Hematopoietic multipotent progenitor cell treated with erythropoietin and hydrocortisone succinate and interleukin-3 and kit ligand, for 6 days (in vitro differentiated cells): ENCODE data around the gene ANKRD6.

ENCODE experiments used
- DNase-seq: peaks from one replicate; pipeline ENCODE4 v3.0.0-alpha.2; 2015

ANKRD6 gene

DNA sequence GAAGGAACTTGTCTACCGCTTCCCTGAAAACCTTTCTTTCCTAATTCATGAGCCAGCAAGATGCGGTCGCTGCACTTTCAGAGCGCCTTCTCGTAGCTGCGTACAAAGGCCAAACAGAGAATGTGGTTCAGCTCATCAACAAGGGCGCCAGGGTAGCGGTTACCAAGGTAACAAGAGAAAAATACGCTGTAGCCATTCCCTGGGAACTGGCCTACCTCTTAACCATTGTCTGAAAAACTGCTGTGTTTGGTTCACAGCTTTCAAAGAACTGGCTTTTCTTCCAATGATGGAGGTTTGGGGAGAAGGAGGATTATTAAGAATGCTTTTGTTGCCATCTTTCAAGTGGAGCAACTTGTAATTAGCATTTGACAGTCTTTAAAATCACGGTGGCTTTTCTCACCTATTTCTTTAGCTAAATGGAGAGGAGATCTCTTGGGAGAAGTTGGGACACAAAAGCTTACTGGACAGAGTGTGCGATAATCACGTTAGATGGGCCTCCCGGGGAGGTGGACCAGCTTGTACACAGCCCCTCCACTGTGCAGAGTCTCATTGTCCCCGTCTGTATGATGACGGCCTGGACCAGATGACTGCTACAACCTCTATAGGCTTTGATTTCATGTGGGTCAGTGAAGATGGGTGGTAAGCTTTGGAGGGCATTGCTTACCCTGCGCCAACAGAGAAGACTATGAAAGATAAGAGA, 134.1 kb downstream of the ANKRD6 start:
- no peak for DNase-seq

DNA sequence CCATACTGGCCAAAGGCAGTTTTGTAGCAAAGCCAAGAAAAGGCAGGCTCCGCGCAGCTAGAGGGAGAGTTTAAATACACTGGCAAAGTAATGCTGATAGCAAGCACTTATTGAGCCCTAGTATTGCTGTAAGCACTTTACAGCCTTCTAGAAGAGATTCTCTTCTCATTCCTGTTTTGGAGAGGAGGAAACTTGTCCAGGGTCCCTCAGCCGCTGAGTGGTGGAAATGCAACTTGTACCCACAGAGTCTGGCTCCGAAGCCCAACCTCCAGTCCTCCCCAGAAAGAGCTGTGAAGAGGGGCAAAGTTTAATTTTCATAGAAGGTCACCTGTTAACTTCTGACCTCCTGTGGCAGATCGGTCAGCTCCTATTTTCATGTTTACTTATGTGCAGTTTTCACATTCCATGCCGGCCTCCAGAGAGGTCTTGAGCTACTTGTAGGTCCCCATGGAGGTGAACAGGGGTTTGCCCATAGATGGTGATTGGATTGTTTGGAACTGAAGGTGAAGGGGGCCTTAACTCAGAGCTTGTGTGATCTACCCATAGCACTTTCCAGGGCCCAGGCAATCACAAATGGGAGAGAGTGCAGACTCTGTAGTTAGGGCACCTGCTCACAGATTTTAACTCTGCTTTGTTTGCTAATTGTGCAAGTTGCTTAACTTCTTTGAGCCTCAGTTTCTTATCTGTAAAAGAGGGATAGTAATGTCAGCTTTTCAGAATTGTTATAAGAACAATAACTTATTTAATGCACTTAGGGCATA, 134.9 kb downstream of the ANKRD6 start:
- DNase-seq = no peak

- DNase-seq = no peak
Measured at GRCh38 chr6:89574910-89575561, 142.1 kb downstream of the ANKRD6 start.

DNA sequence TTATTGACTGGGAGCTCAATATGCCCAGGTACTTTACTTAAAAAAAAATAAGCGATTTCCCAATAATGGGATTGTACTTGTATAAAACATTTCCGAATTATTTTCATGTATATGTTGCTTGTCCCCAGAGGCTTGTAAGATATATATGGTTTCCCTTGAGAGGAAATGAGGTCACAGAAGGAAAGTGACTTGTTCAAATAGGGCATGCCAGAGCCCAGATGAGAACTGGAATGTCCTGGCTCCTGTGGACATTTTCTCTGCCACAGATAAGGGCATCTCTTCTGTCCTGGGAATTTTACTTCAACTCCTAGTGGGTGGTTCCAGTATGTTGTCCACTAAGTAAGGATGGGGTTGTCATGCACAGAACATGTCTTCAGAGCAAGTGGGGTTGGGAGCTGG, 142.6 kb downstream of the ANKRD6 start:
- DNase-seq = no peak

- no peak for DNase-seq
Measured at GRCh38 chr6:89580997-89581666, 148.2 kb downstream of the ANKRD6 start.

DNA sequence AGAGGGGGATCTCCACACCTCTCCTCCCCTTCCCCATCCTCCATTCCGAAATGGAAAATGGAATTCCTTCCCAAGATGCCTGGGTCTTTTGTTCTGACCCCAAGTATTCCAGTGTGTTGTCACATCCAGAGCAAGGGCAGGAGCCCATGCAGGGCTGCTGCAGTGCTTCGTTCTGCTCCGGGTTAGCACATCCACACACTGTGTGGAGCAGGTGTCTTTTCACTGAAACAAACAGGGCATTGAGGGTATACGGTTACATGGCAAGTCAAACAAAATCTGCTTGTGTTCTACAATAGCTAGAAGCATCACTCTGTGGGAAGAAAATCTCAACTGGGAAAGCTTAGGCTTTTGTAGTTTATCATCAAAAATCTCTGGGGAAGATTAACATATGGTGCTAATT, 148.7 kb downstream of the ANKRD6 start:
- DNase-seq = no peak

- DNase-seq = no peak
Measured at GRCh38 chr6:89582669-89583325, 149.8 kb downstream of the ANKRD6 start.

DNA sequence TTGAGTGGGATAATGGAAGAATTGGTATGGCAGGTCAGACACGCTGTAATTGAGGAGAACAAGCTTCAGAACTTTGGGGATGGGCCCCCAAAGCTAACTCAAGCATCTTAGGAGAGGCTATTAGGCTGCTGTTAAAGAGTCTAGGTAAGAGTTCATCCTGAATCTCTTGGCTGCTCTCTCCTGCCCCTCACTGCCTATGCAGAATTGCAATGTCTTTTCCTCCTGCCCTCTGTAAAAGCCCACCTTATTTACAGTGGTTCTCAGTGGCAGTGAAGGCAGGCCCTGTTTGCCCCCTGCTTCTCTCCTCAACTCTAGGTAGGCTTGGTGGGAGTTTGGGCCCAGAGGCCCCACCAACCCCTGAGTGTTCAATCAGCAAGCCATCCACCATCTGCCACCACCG, 150.6 kb downstream of the ANKRD6 start:
- DNase-seq = no peak

DNA sequence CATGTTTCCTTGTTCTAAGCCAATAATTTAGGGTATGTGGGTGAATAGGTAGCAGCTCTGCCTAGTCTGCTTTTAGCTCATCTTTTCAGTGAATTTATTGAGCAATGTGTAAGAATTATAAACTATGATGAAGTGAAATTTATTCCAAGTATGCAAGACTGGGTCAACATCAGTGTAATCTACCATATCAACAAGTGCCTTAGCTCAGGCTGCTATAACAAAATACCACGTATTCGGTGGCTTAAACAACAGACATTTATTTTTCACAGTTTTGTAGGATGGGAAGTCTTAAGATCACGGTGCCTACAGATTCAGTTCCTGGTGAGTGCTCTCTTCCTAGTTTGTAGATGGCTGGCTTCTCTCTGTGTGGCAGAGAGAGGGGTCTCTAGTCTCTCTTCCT, 151.6 kb downstream of the ANKRD6 start:
- DNase-seq = no peak

DNA sequence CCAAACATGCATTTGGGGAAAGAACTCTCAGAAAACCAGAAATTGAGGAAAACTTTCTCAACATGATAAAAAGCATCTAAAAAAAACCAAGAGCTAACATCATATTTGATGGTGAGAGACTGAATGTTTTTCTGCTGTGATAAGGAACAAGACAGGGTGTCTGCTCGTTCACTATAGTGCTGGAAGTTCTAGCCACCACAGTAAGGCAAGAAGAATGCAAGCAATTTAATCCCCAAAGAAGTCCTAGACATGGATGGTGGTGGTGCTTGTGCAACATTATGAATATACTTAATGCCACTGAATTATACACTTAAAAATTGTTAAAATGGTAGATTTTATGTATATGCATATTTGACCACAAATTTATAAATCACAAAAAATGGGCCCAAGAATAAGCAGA, 152.2 kb downstream of the ANKRD6 start:
- no peak for DNase-seq

DNA sequence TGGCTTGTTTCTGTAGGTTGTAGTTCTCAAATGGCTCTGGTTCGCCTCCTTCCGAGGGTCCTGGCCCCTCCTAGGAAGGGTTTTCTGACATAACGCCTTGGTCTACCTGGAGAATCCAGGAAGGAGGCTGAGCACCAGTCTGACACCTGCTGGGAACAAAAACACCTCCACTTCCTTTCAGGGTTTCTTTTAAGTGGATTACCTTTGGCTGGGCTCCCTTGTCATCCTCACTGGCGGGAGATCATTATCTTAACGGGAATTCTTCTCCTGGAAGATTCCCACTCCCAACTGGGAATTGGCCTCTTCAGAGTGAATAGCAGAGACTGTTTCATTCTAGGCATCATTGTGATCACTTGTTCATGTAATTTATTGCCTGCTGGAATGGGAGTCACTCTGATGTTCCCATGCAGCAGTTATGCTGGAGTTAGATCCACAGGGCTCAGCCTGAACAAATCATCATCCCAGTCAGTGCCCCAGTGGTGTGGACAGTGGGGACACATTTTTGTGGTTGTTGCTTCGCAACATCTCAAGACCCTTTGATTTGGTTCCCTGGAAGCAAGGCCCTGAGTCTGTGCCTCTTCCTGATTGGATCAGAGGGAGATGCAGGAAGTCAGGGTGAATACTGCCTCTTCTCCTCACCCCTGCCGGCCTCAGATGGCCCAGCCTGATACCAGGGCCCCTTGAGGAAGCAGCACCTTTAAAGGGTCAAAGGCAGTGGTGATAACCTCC, 156.5 kb downstream of the ANKRD6 start:
- DNase-seq = no peak

DNA sequence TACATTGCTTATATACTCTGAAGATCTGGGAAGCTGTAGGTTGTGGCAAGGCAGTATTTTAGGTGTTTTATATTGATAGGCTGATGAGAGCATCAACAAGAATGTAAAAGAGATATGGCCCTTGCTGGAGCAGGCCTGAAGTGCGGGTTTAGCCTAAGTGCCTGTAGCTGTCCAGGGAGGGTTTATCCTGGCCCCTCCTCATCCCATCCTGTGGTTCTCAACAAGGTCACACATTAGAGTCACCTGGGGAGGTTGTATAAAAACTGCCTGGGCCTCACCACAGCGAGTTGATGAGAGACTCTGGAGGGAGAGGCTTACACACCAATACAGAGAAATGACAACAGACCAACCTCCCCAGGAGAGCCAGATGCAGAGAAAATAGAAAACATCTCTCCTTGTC, 157.2 kb downstream of the ANKRD6 start:
- no peak for DNase-seq

DNA sequence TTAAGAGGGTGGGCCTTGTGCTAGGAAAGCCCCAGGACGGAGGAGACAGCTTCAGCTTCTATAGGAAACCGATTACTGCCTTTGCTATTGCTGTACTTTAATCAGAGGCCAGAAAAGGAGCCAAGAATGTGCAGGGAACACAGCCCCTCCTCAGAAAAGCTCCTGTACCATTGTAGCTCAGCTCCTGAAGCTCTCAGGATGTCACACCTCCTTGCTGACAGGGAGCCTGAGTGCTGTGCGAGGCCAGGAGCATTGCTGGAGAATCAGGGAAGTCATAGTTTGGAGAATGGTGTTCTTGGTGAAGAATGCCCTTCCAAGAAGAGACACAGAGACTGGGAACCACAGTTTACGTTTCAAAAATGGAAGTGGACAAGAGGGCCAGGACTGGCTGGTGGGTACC, 158.8 kb downstream of the ANKRD6 start:
- no peak for DNase-seq

DNA sequence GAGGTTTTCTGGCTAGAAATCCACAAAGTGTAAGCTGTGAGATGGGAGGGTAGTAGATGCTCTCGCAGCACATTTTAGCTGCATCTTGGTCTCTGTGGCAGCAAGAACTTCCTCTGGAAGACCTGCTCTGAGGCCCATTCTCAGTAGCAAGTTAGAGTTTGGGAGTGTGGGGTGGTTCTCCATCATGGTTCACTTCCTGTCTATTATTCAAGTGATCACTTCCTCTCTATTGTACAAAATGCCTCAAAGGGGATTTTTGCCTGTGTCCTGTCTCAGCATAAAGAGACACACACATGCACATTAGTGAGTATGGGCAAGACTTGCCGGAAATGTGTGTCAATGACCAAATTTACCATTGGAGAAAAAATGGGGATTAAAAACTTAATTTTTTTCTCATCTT, 163.1 kb downstream of the ANKRD6 start:
- DNase-seq = no peak

GRCh38 chr6:89596484-89596883, 163.5 kb downstream of the ANKRD6 start:
- peak; percentile 11 for DNase-seq

- no peak for DNase-seq
Measured at GRCh38 chr6:89597372-89597771, 164.4 kb downstream of the ANKRD6 start.

DNA sequence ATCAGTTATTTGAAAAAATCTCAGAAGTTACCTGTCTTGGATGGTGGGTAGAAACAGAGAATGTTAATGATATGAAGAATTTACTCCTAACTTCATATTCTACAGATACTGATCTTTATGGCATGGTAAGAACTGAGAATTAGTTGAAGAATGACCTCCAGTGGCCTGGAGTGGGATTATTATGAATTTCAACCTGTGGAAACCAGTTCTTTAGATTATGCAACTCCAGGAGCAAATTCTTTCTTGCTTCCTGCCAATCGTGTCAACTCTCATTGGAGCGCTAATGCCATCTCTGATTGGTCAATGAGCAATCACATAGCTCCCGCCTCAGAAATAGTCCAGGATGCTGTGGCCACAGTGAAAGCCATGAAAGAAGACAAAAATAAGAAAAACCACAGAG, 165.0 kb downstream of the ANKRD6 start:
- peak; percentile 62 for DNase-seq

DNA sequence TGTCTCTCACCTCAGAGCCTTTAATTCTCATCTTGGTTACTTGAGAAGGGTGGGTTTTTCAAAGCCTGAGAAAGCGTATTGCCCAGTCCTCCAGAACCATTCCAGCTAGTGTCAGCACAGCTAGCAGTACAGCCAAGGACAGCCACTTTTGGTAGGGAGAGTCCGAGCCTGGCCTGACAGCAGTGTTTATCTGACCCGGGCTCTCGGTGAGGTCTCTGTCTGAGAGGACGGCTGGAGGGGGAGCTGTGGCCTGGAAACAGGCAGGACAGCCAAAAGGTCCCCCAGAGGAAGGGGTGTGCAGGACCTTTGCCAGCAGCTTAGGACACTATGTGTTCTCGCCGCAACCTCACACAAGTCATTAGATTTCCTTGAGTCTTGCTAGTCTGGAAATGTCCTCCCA, 166.8 kb downstream of the ANKRD6 start:
- DNase-seq = no peak

- DNase-seq = no peak
Measured at GRCh38 chr6:89602166-89602565, 169.2 kb downstream of the ANKRD6 start.

DNA sequence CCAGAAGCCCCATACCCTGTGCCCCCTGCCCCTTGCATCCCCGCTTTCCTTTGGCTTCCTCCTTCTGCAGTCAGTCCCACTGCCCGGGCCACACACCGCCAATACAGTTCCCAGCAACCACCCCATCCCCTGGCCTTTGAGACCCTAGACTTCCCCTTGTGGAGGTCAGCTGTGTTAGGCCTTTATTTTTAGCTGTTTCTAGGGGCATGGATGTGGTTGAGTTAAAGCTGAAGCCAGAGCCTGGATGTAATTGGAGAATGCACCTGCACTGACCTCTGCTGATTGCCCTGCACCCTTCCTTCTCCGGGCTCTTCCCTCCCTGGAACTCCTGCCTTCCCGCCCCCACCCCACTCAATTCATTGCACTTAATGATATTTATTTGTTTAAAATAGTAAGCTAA, 171.7 kb downstream of the ANKRD6 start:
- no peak for DNase-seq

GRCh38 chr6:89605861-89606260, 172.9 kb downstream of the ANKRD6 start:
- no peak for DNase-seq

- peak; percentile 91 for DNase-seq
Measured at GRCh38 chr6:89610149-89610642, 177.2 kb downstream of the ANKRD6 start.
